Mononuclear cell (primary cell): ENCODE data around the gene ASCL3. TPM values are rescaled to one million over a fixed set of nuclear protein-coding genes. Genes with fewer than 3 reads are reported as not detected.
"Not testable (repeated sequence)": the region's sequence is repeated elsewhere in the genome, so short reads cannot be mapped to it uniquely, and the experiment has no call there.

ENCODE experiments used
- H3K27me3 ChIP-seq: 2 replicates; pipeline ENCODE4 v1.6.0; 2011; ENCODE audit warnings: low read length, control low read depth; ENCODE audit not compliant: insufficient read depth
- H3K4me1 ChIP-seq: 2 replicates; pipeline ENCODE4 v1.5.1; 2011; ENCODE audit warnings: mild to moderate bottlenecking, low read length, control low read depth; ENCODE audit not compliant: insufficient read depth
- H3K4me3 ChIP-seq: 2 replicates; pipeline ENCODE4 v1.5.1; 2011; ENCODE audit warnings: mild to moderate bottlenecking, low read length, moderate library complexity
- H3K9me3 ChIP-seq: 2 replicates; pipeline ENCODE4 v1.5.1; 2011; ENCODE audit warnings: low read depth, mild to moderate bottlenecking, control low read depth, low read length
- total RNA-seq: library from RNA; depleted of rRNA; stranded (reverse); fragments of >200 nt; gene quantifications from one replicate; pipeline ENCODE4 v1.2.3, GENCODE V29; 2012

ASCL3 gene
- total RNA-seq, 1 donor, result not detected

DNA sequence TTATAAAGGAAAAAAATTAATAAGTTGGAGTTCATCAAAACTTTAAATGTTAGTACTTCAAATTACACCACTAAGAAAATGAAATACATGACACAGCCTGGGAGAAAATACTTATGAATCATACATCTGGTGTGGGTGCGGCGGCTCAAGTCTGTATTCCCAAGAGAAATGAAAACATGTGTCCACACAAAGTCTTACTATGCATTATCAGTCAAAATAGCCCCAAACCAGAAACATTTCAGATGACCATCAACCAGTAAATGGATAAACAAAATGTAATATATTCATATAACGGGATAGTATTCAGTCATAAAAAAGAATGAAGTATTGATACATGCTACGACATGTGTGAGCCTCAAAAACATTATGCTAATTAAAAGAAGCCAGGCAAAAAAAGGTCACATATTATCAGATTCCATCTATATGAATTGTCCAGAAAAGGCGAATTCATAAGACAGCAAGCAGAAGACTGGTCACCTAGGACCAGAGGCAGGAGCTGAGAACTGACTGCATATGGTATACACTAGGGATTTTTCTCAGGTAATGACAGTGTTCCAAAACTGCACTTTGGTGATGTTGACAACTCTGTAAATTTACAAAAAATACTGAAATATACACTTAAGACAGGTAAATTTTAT, 37.2 kb downstream of the ASCL3 start:
- no peak overlapping the region for H3K4me3 ChIP-seq
- peaks cover 2% of the 10 kb centered on the region for H3K27me3 ChIP-seq
- H3K9me3 ChIP-seq, result no peaks in the 10 kb centered on the region
- peaks cover 12% of the 10 kb centered on the region for H3K4me1 ChIP-seq

- Histone ChIP-seq H3K4me3 (no peak overlapping the region), H3K27me3 (peaks cover 2% of the 10 kb centered on the region), H3K9me3 (peaks cover 16% of the 10 kb centered on the region), H3K4me1 (no peaks in the 10 kb centered on the region)
Observed at GRCh38 chr11:8899119-8899753, 43.6 kb downstream of the ASCL3 start.

GRCh38 chr11:8891185-8891584, 51.6 kb downstream of the ASCL3 start:
- not testable (repeated sequence) for H3K4me3 ChIP-seq, H3K4me1 ChIP-seq

More at GRCh38 chr11:8891185-8891584, 51.6 kb downstream of the ASCL3 start:
- H3K27me3 ChIP-seq, H3K9me3 ChIP-seq: not testable (repeated sequence)

Other genes with a start within 250 kb of the ASCL3 start
- gene AKIP1, start 31.8 kb downstream of the ASCL3 start, total RNA-seq, result 7.1 TPM
- not detected for gene C11orf16, start 10.1 kb downstream of the ASCL3 start, total RNA-seq
- 40.9 TPM for gene TMEM9B, start 21.4 kb upstream of the ASCL3 start, total RNA-seq
- 11.5 TPM for gene NRIP3, start 61.0 kb upstream of the ASCL3 start, total RNA-seq
- not detected for gene SCUBE2, start 148.6 kb upstream of the ASCL3 start, total RNA-seq